GM20431 (cell line): Measurements from ENCODE around the gene ADGRG4.
"Not testable (repeated sequence)": the region's sequence is repeated elsewhere in the genome, so short reads cannot be mapped to it uniquely, and the experiment has no call there.

Experiments
- in situ Hi-C: fragments of 300-500 bp; cut with MseI, MboI; formaldehyde crosslinking; loops from one replicate; pipeline ENCODE4 v1.15.0; 2020; ENCODE audit warnings: low sequenced_read_pairs; ENCODE audit not compliant: unreplicated experiment

ADGRG4 gene, protein sequence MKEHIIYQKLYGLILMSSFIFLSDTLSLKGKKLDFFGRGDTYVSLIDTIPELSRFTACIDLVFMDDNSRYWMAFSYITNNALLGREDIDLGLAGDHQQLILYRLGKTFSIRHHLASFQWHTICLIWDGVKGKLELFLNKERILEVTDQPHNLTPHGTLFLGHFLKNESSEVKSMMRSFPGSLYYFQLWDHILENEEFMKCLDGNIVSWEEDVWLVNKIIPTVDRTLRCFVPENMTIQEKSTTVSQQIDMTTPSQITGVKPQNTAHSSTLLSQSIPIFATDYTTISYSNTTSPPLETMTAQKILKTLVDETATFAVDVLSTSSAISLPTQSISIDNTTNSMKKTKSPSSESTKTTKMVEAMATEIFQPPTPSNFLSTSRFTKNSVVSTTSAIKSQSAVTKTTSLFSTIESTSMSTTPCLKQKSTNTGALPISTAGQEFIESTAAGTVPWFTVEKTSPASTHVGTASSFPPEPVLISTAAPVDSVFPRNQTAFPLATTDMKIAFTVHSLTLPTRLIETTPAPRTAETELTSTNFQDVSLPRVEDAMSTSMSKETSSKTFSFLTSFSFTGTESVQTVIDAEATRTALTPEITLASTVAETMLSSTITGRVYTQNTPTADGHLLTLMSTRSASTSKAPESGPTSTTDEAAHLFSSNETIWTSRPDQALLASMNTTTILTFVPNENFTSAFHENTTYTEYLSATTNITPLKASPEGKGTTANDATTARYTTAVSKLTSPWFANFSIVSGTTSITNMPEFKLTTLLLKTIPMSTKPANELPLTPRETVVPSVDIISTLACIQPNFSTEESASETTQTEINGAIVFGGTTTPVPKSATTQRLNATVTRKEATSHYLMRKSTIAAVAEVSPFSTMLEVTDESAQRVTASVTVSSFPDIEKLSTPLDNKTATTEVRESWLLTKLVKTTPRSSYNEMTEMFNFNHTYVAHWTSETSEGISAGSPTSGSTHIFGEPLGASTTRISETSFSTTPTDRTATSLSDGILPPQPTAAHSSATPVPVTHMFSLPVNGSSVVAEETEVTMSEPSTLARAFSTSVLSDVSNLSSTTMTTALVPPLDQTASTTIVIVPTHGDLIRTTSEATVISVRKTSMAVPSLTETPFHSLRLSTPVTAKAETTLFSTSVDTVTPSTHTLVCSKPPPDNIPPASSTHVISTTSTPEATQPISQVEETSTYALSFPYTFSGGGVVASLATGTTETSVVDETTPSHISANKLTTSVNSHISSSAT (N-terminal part only)

DNA sequence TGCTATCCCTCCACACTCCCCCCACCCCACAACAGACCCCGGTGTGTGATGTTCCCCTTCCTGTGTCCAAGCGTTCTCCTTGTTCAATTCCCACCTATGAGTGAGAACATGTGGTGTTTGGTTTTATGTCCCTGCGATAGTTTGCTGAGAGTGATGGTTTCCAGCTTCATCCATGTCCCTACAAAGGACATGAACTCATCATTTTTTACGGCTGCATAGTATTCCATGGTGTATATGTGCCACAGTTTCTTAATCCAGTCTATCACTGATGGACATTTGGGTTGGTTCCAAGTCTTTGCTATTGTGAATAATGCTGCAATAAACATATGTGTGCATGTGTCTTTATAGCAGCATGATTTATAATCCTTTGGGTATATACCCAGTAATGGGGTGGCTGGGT lies at the start of gene ADGRG4:
TSS of gene ADGRG4 (plus strand) at position 243 of the 400 bp plus-strand sequence. CDS start 7,815 bp downstream, outside the sequence.
- in situ Hi-C loops: not testable (repeated sequence)

DNA sequence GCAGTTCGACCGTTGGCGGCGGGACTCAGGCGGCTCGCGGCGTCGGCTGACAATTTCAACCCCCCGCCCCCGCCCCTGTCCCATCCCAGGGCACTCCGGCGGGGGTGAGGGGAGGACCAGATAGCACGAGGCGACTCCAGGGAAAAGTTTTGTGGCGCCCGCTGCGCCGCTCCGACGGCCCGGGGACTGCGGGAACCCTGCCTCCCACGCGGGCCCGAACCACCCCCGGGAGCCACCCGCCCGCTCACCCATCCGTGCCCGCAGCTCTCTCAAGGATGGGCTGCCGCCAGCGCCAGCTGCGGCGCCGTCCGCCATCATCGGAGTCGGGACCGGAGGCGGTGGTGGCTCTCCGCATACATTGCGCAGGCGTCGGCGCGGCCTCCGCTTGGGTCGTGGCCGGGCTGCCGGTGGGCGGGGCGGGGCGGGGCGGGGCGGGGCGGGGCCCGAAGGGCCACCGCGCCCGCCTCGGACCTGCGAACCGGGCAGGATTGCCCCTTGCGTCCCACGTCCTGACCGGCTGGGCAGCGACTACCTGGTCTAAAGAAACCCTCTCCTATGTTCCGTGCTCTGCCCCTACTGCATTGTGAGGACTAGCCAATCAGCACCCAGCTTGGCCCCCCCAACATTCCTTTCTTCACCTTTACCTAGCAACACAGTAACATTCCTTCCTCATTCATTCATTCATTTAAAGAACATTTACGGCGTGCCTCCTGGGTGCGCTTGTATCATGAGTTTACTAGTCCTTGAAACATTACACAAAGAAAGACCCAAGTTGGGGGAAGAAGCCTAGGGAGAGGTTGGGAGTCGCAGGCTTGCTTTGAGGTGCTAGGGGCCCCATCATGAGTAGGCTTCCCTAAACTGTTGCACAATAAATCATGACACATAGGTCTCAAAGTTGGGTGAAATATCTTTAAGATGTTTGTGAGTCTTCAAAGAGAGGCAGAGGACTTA lies 49.4 kb upstream of the ADGRG4 start, which contains the start of gene MAP7D3:
TSS of gene MAP7D3 (minus strand) at position 360 of the 951 bp plus-strand sequence. CDS start at position 318, 42 bp downstream.
- in situ Hi-C loops: no loop called here

DNA sequence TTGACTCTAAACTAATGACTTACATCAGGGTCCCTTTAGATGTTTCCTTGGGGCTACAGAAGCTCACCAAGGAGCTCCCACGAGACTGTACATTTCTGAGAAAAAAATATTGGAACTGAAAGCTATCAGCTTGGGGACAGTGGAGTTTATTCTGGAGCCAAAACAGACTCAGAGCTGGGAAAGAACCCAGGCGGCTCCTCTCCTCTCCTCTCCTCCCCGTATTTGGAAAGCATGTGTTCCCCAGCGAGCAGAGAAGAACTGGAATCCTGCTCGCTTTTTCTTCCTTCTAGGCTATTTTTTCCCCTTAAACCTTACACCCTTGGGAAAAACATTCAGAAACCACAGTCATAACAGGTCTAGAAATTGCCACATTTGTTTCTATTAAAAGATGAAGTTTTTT lies 45.2 kb upstream of the ADGRG4 start:
- in situ Hi-C loops: no loop called here

DNA sequence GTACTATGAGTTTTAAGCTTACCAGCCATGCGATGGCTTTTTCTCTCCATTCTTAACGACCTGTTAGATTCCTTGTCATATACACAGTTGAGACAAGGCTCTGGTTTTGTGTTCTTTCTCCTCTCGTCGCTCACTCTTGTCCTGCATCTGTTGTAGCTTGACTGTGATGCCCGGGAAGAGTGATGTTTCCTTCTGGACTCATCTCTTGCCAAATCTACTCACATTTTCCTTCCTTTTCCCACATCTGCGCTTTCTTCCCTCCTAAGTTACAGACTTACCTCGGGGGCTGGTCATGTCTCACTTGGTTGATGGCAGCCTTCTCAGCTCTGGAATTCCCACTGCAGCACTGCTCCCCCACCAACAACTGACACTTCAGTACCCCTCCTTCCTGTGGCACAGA lies 44.7 kb upstream of the ADGRG4 start:
- in situ Hi-C loops: no loop called here

DNA sequence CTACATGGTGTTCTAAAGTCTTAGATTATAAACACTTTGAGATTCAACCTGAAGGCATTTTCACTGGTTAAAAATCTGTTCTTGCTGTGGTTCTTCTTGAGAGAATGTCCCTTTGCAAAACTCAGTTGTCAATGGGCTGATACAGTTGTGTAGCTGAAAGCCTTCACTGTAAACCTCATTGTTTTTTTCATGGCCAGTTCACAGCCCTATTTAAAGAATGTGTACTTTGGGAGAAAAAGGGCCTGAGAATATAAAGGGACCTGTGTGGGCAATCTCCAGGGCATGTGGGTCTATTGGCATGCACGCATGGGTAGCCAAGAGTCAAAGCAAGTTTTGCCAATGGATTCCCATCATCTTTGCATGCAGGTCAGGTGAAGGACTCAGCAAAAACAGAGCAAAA lies 41.8 kb upstream of the ADGRG4 start:
- in situ Hi-C loops: no loop called here

DNA sequence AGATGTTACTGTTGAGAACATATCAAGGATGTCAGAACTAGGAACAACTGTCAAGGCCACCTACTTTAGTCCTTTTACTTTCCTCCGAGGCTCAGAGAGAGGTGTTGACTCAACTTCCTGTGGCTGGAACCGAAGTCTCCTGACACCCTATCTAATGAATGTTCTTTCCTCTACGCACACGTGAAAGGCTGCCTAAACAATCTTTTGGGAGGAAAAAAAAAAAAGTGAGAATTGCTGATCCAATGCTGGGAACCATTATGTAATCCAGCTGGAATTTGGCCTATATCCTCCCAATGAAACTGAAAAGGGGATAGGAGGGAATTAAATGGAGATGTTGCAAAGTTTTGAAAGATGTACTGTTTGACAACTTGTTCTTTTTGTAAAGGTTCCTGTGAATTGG lies 41.2 kb upstream of the ADGRG4 start:
- in situ Hi-C loops: no loop called here

DNA sequence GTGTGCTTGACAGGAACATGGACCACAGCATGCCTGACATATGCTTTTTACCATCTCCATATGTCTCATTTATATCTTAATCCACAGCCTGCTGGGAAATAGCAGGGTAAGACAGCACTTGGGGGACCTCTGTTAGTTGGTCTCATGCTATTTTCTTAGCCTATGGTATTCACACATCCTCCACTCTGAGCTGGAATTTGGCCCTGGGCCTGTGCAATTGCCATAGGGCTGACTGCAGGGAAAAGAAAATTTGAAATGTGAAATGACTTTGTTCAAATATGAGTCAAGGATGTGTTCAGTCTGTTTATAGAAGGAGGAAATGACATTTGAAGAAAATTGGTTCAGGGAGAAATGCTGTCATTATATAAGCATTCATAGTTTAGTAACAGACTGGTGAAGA lies 40.0 kb upstream of the ADGRG4 start:
- in situ Hi-C loops: no loop called here

DNA sequence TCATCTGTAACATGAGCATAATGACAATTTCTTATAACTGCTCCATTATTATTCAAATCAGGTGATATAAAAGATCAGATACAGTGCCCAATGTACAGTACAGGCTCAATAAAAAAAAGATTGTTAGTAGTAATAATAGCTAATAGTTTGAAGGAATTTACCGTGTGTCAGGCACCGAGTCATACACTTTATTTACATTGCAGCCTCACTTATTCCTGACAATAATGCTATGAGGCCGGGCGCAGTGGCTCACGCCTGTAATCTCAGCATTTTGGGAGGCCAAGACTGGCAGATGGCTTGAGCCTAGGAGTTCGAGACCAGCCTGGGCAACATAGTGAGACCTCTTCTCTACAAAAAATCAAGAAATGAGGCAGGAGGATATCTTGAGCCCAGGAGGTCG lies 39.4 kb upstream of the ADGRG4 start:
- in situ Hi-C loops: no loop called here

DNA sequence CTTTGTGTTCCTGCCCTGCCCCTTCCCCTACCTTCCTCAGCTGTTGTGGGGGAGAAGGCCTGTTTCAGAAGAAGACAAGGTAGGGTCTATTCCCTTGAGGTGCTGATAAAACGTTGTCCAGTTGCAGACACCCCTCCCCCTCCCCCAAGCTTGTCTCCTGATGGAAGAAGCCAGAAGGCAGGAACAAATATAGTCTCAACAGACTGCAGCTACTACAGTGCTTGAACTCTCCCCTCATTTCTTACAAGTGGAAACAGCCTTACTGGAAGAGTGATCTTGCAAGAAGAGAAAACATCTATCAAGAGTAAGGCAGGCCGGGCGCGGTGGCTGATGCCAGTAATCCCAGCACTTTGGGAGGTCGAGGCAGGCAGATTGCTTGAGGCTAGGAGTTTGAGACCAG lies 38.5 kb upstream of the ADGRG4 start:
- in situ Hi-C loops: no loop called here

DNA sequence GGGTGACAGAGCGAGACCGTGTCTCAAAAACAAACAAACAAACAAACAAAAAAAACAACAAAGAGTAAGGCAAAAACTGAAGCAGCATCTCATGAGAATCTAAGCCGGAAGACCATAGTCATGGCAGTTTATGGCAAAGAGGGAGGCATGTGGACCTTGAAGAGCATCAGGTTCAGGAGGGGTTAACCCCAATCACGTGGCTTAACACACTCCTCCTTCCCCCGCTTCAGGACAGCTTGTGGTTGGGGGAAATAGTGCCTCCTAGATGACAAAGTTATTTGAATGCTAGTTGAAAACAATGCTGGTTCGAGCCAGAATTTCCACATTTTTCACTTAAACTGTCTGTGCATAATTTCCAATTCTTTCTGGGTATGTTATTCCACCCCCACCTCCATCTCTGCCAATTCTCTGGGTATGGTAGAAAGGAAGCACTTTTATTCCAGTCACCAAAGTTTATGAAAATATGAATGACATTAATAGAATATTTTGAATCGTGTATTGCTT lies 37.9 kb upstream of the ADGRG4 start:
- in situ Hi-C loops: no loop called here

DNA sequence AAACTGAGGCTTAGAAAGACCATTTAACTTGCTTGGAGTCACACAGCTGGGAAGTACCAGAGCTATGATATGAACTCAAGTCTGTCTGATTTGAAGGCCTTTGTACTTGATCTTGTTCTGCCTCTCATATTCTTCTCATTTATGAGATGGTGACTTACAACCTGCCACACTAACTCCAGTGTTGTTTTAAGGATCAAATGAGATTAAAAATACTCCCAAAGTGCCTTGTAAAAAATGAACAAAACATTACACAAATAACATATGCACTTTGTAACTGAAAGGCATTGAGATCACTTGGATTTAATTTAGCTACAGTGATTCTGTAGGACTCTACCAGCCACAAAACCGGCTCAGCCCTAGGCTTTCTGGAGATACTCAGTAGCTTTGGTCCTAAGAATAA lies 33.9 kb upstream of the ADGRG4 start:
- in situ Hi-C loops: no loop called here

DNA sequence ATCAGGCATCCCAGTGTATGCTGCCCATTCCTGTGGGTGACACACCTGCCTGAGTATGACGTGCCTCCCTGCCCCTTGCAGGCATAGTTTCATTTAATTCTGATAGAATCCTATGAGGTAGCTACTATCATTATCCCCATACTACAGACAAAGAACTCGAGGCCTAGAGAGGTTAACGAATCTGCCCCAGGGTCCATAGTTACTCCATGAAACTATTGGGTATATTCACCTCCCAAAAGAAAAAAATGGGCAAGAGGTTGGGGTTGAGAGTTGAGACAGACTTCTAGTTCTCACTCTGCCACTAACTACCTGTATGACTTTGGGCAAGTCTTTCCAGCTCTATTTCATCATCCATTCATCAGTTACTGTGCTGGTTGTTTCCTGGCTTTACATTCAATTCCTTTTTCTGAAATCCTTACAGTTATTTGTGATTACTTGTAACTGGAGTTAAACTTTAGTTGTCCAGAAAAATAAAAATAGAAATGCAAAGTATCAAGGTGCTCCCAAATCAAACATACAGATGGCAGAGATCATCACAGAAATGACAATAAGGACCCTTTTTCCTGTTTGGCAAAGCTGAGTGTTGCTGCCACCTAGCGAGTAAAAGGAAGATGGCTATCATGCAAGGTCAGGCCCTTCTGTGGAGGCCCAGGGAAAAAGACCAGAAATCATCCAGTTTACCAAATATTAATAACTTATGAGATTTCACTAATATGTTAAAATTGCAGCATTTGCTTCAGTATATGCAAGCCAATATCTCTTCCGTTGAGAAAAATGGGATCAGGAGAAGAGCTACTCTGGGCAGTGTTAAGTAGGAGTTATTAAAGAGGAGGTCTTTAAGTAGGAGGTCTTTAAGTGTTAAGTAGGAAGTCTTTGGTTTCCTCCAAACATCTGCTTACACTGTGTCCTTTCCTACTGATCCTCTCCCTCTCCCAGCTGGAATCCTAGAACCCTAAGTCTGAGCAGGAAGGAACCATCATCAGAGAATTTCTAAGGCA lies 32.4 kb upstream of the ADGRG4 start:
- in situ Hi-C loops: no loop called here

DNA sequence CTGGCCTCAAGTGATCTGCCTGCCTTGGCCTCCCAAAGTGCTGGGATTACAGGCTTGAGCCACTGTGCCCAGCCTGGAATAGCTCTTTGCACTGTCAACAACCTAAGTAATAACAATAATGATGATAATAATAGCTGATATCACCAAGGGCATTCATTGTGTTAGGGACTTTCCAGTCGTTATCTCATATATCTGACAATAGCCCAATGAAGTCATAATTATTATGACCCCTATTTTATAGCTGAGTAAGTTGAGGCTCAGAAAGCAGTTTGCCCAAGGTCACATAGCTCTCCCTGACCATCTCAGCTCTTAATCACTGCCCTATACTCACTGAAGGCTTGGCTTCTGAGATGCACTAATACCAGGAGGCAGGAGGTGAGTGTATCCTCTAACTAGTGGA lies 30.8 kb upstream of the ADGRG4 start:
- in situ Hi-C loops: no loop called here

DNA sequence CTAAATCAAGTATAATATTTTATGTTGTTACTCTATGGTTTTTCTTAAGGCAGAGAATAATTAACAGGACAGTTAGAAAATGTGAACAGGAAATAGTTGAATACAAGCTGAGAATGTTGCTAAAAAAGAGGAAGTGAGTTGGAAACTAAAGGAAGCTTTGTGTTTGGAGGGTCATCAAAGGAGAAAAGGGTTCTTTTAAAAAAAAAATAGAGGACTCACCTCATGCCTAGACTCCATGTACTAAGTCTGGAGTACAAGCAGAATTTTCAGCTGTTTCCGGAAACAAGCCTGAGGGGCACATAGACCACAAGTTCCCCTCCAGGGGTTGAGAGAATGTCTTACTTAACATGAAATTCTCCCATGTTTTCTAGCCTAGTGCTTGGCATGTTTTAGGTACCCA lies 29.5 kb upstream of the ADGRG4 start:
- in situ Hi-C loops: no loop called here

DNA sequence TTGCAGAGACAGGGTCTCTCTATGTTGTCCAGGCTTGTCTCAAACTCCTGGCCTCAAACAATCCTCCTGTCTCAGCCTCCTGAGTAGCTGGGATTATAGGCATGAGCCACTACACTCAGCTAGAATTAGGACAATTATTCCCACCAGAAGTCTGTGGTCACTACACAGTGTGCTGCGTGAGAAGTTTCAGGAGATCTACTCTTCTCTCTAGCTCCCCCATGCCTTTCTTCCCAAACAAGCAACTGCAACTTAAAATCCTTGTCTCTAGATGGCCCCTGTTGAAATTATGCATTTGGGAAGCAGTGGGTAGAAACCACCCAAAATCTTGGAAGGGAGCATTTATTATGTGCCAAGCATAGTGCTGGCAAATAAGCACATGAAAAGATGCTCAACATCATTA lies 28.4 kb upstream of the ADGRG4 start:
- in situ Hi-C loops: no loop called here

DNA sequence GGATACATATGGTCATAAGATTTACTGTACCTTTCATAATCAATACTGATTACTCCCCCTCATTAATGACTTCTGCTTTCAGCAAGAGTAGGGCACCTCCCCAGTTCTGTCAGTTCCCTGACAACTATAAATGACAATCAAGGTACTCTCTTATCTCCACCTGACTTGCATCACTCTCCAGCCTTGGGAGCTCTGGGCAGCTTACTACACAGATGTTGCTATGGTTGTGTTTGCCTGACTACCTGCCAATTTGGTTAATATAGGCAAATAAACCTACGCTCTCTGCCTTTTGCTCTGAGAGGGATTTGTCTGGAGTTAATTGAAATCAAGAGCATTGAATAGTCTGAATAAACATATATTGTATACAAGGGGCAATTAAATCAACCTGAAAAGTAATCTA lies 26.8 kb upstream of the ADGRG4 start:
- in situ Hi-C loops: no loop called here

DNA sequence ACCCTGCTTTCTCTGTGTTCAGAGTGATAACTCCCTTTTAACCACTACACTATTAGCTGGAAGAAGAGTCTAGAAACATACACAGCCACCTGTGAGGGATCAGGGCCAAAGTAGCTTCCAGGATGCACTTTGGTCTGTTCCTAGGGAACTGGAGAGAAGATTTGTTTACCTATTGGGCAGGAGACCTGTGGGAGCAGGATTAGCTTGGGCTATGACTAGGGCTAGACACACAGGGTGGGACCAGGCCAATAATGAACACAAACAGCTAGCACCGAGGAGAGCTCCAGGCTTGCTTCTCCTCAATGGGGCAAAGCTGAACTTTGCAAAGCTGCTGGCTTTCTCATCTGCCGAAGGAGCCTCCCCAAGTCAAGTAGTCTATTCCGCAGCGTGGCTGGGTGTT lies 25.2 kb upstream of the ADGRG4 start:
- in situ Hi-C loops: no loop called here

DNA sequence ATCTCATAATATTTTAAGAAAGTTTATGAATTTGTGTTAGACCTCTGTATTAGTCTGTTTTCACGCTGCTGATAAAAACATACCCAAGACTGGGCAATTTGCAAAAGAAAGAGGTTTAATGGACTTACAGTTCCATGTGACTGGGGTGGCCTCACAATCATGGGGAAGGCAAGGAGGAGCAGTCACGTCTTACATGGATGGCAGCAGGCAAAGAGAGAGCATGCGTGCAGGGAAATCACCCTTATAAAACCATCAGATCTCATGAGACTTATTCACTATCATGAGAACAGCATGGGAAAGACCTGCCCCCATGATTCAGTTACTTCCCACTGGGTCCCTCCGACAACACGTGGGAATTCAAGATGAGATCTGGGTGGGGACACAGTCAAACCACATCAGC lies 14.4 kb upstream of the ADGRG4 start:
- in situ Hi-C loops: not testable (repeated sequence)
